HL-60 (cell line): ENCODE measurements around the gene IRS2.

Source experiments
- CTCF ChIP-seq: IDR thresholded peaks from one replicate; pipeline ENCODE4 v1.5.1; 2011; ENCODE audit warnings: low read length, control low read depth, inconsistent platforms; ENCODE audit not compliant: insufficient read depth
- GABPA ChIP-seq: IDR thresholded peaks from 2 replicates; pipeline ENCODE4 v1.6.1; 2012; ENCODE audit warnings: low read depth
- POLR2AphosphoS5 ChIP-seq: IDR thresholded peaks from 2 replicates; pipeline ENCODE4 v1.6.1; 2012; ENCODE audit warnings: low read depth
- REST ChIP-seq: IDR thresholded peaks from 2 replicates; pipeline ENCODE4 v1.6.1; 2012; ENCODE audit warnings: low read depth; ENCODE audit not compliant: insufficient replicate concordance
- SPI1 ChIP-seq: IDR thresholded peaks from 2 replicates; pipeline ENCODE4 v1.6.1; 2012; ENCODE audit warnings: low read depth, mild to moderate bottlenecking, borderline replicate concordance

- TF ChIP-seq CTCF (no peak), REST (no peak), SPI1 (no peak), POLR2AphosphoS5 (no peak), GABPA (no peak)
Observed at GRCh38 chr13:109816808-109817203, 30.4 kb upstream of the IRS2 start.
